Suprapubic skin (tissue), 4 donors: ENCODE data around the gene RHOV. TPM values are rescaled to one million over a fixed set of nuclear protein-coding genes. Genes with fewer than 3 reads are reported as not detected.

Experiments
- DNase-seq, 2 donors: peaks; one replicate each; pipeline ENCODE4 v3.0.0-alpha.2; 2019; ENCODE audit warnings: low spot score in 2 of 2
- H3K27ac ChIP-seq: fragments of 200-600 bp; sonication (generic); one replicate; pipeline ENCODE4 v1.5.1; 2019
- H3K27me3 ChIP-seq: fragments of 200-600 bp; sonication (generic); one replicate; pipeline ENCODE4 v1.5.1; 2019
- H3K36me3 ChIP-seq: fragments of 200-600 bp; sonication (generic); one replicate; pipeline ENCODE4 v1.5.1; 2019
- H3K4me1 ChIP-seq: fragments of 200-600 bp; sonication (generic); one replicate; pipeline ENCODE4 v1.5.1; 2019
- H3K4me3 ChIP-seq: fragments of 200-600 bp; sonication (generic); one replicate; pipeline ENCODE4 v1.5.1; 2019; ENCODE audit warnings: mild to moderate bottlenecking
- H3K9me3 ChIP-seq: fragments of 200-600 bp; sonication (generic); one replicate; pipeline ENCODE4 v1.5.1; 2019
- EP300 ChIP-seq: sonication (generic); formaldehyde crosslinking; IDR thresholded peaks from one replicate; pipeline ENCODE4 v1.6.1; 2017; ENCODE audit warnings: antibody characterized with exemption
- POLR2A ChIP-seq, 2 donors: fragments of 450-650 bp; IDR thresholded peaks; one replicate each; pipeline ENCODE4 v1.6.1; 2017; ENCODE audit warnings: antibody characterized with exemption in 2 of 2, mild to moderate bottlenecking in 2 of 2, moderate library complexity in 2 of 2
- POLR2AphosphoS5 ChIP-seq, 3 donors: sonication (generic); formaldehyde crosslinking; IDR thresholded peaks; one replicate each; pipeline ENCODE4 v1.6.1; 2017; ENCODE audit warnings: antibody characterized with exemption in 3 of 3
- WGBS: methylation state at CpG from one replicate; pipeline ENCODE4 v1.1.5; 2018; 5-methylcytosine and 5-hydroxymethylcytosine counted together
- total RNA-seq, 4 donors: library from RNA; depleted of rRNA; stranded (reverse); fragments of >200 nt; gene quantifications; one replicate each; pipeline ENCODE4 v1.1.0, GENCODE V29; 2016
- TF ChIP-seq, protein P1 (sequence below), 2 donors: fragments of 200-600 bp in 1 of 2; fragments of 450-650 bp in 1 of 2; sonication (generic) in 1 of 2; IDR thresholded peaks; one replicate each; pipeline ENCODE4 v1.5.1; 2016 to 2019; ENCODE audit warnings: antibody characterized with exemption in 2 of 2, mild to moderate bottlenecking in 1 of 2, moderate library complexity in 1 of 2

Gene RHOV
- total RNA-seq, 4 donors from 2014 or later, result 46.9 to 96.3 (median 79.7) TPM

- no peak overlapping the region for H3K4me3 ChIP-seq
- H3K36me3 ChIP-seq, result peaks cover 59% of the 10 kb centered on the region
- peaks cover 62% of the 10 kb centered on the region for H3K4me1 ChIP-seq
- H3K27ac ChIP-seq, result no peak overlapping the region
- DNase-seq, result no peak
- WGBS, result 81% methylated on average over 30 of the region's 33 CpGs
- no peaks in the 10 kb centered on the region for H3K27me3 ChIP-seq
- TF ChIP-seq, protein P1, sequence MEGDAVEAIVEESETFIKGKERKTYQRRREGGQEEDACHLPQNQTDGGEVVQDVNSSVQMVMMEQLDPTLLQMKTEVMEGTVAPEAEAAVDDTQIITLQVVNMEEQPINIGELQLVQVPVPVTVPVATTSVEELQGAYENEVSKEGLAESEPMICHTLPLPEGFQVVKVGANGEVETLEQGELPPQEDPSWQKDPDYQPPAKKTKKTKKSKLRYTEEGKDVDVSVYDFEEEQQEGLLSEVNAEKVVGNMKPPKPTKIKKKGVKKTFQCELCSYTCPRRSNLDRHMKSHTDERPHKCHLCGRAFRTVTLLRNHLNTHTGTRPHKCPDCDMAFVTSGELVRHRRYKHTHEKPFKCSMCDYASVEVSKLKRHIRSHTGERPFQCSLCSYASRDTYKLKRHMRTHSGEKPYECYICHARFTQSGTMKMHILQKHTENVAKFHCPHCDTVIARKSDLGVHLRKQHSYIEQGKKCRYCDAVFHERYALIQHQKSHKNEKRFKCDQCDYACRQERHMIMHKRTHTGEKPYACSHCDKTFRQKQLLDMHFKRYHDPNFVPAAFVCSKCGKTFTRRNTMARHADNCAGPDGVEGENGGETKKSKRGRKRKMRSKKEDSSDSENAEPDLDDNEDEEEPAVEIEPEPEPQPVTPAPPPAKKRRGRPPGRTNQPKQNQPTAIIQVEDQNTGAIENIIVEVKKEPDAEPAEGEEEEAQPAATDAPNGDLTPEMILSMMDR (IDR thresholded peaks at IDR 0.05), result no peak
- TF ChIP-seq POLR2AphosphoS5 (IDR thresholded peaks at IDR 0.05) (no peak), EP300 (no peak), POLR2A (IDR thresholded peaks at IDR 0.05) (no peak)
- H3K9me3 ChIP-seq, result no peaks in the 10 kb centered on the region
Measured at GRCh38 chr15:40902605-40903561, 28.8 kb upstream of the RHOV start.

GRCh38 chr15:40901053-40901443 lies 27.0 kb upstream of the RHOV start:
- Histone ChIP-seq H3K4me1 (peaks cover 47% of the 10 kb centered on the region), H3K27ac (no peak overlapping the region), H3K4me3 (no peak overlapping the region), H3K36me3 (peaks cover 69% of the 10 kb centered on the region), H3K9me3 (no peaks in the 10 kb centered on the region), H3K27me3 (no peaks in the 10 kb centered on the region)
- no peak for DNase-seq
- TF ChIP-seq POLR2A (IDR thresholded peaks at IDR 0.05), result no peak
- TF ChIP-seq POLR2AphosphoS5 (IDR thresholded peaks at IDR 0.05), result no peak
- 78% methylated on average over 5 of the region's 5 CpGs for WGBS

DNA sequence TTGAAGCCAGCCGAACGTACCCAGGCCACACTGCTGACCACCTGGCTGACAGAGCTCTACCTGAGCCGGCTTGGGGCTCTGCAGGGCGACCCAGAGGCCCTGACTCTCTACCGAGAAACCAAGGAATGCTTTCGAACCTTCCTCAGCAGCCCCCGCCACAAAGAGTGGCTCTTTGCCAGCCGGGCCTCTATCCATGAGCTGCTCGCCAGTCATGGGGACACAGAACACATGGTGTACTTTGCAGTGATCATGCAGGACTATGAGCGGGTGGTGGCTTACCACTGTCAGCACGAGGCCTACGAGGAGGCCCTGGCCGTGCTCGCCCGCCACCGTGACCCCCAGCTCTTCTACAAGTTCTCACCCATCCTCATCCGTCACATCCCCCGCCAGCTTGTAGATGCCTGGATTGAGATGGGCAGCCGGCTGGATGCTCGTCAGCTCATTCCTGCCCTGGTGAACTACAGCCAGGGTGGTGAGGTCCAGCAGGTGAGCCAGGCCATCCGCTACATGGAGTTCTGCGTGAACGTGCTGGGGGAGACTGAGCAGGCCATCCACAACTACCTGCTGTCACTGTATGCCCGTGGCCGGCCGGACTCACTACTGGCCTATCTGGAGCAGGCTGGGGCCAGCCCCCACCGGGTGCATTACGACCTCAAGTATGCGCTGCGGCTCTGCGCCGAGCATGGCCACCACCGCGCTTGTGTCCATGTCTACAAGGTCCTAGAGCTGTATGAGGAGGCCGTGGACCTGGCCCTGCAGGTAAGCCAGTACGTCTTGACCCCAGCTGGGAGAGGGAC lies 26.4 kb upstream of the RHOV start:
- Histone ChIP-seq H3K4me1 (peaks cover 47% of the 10 kb centered on the region), H3K27me3 (no peaks in the 10 kb centered on the region), H3K9me3 (no peaks in the 10 kb centered on the region), H3K4me3 (no peak overlapping the region), H3K27ac (no peak overlapping the region), H3K36me3 (peaks cover 70% of the 10 kb centered on the region)
- TF ChIP-seq, protein P1 (IDR thresholded peaks at IDR 0.05), result no peak
- TF ChIP-seq EP300 (no peak), POLR2A (IDR thresholded peaks at IDR 0.05) (no peak), POLR2AphosphoS5 (IDR thresholded peaks at IDR 0.05) (no peak)
- 90% methylated on average over 28 of the region's 36 CpGs for WGBS
- DNase-seq, result no peak

GRCh38 chr15:40899536-40900207 lies 25.6 kb upstream of the RHOV start:
- no peak overlapping the region for H3K4me3 ChIP-seq
- H3K36me3 ChIP-seq, result peaks cover 68% of the 10 kb centered on the region
- TF ChIP-seq EP300 (no peak), POLR2AphosphoS5 (IDR thresholded peaks at IDR 0.05) (no peak), POLR2A (IDR thresholded peaks at IDR 0.05) (no peak)
- TF ChIP-seq, protein P1 (IDR thresholded peaks at IDR 0.05), result no peak
- no peaks in the 10 kb centered on the region for H3K27me3 ChIP-seq
- no peak overlapping the region for H3K27ac ChIP-seq
- H3K9me3 ChIP-seq, result no peaks in the 10 kb centered on the region
- peaks cover 50% of the 10 kb centered on the region for H3K4me1 ChIP-seq
- DNase-seq, result no peak
- 88% methylated on average over 8 of the region's 33 CpGs for WGBS

DNA sequence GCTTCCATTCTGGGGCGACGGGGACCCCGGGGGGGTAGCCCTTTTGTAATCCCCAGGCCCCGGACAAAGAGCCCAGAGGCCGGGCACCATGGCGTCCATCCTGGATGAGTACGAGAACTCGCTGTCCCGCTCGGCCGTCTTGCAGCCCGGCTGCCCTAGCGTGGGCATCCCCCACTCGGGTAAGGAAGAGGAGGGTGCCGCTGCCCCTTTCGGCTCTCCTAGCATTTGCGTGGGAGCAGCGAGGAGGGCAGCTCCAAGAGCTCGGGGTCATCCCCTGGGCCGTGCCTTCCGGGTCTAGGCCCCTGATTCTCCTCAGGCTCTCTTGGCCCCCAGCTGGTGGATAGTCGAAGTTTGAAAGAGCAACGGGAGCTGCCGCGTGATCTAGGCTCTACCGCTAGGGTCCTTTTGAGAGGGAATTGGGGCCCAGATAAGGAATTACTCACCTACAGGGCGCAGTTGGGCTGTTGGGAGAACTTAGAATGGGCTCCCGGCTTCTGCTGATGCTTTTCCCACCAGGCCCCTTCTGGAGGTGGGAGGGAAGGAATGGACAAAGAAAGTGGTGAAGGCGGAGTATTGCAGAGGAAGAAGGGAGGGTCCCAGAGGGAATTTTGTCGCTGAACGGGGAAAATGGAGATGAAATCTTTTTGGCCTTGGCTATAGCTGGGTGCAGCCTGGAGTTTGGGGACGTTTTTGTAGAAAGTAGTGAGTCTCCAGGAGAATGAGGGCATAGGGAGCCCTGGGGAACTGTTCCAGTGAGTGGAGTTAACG lies 20.8 kb upstream of the RHOV start:
- Histone ChIP-seq H3K9me3 (no peaks in the 10 kb centered on the region), H3K4me3 (peak overlapping the region; percentile 91), H3K27me3 (no peaks in the 10 kb centered on the region), H3K4me1 (peaks cover 24% of the 10 kb centered on the region), H3K36me3 (peaks cover 28% of the 10 kb centered on the region), H3K27ac (peak overlapping the region; percentile 92)
- WGBS, result 2% methylated on average over 18 of the region's 33 CpGs
- TF ChIP-seq, protein P1 (IDR thresholded peaks at IDR 0.05), result peak; percentile 28 to 47
- no peak for TF ChIP-seq POLR2AphosphoS5 (IDR thresholded peaks at IDR 0.05)
- no peak for TF ChIP-seq POLR2A (IDR thresholded peaks at IDR 0.05)
- TF ChIP-seq EP300, result no peak
- no peak for DNase-seq
